DMS153 treated with DMSO at 0.1 percent for 48 hours (cell line): ENCODE measurements around the gene KIF13A.
"Not testable (repeated sequence)": the region's sequence is repeated elsewhere in the genome, so short reads cannot be mapped to it uniquely, and the experiment has no call there.

Experiments
- DNase-seq: peaks from one replicate; lab custom pipeline; 2025; ENCODE audit not compliant: unreplicated experiment; lab: John Stamatoyannopoulos, UW

Gene KIF13A

DNA sequence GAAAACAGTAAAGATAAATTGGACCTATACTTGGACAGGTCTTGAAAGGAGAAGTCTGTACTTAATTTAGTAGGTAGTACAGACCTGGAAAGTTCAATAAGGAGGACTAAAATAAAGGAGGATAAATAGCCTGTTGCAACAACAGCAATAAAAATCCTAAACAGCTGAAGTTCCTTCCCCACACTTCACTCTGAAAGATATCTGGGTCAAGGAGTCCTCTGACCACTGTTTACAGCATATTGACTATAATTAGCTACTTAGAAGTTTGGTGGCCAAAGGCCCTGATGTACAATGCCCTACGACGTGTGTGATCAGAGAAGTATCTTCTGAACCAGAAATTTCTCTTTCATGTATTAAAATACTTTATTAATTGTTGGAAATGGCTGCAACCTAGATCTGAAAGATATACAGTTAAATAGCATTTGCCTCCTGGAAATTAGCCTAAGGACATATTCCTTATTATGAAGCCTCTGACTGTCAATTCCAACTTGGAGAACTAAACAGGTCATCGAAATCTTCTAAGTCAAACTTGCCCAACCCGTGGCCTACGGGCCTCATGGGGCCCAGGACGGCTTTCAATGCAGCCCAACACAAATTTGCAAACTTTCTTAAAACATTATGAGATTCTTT is 82.8 kb downstream of the KIF13A start:
- DNase-seq, result no peak

GRCh38 chr6:17902974-17903373 is 84.5 kb downstream of the KIF13A start:
- DNase-seq, result no peak

DNA sequence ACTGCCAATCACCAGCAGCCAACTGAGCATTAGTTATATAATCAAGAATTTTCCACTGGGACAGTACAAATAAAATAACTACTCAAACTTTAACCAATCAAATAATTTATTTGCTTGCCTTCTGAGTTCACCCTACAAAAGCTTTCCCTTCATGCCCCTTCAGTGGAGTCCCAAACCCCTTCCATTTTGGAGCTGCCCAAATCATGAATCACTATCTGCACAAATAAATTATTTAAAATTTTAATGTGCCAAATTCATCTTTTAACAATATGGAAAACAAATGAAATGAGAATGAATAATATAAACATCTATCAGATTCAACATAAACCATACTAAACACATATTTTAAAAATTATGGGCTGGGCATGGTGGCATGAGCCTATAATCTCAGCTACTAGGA is 85.9 kb downstream of the KIF13A start:
- DNase-seq, result no peak

DNA sequence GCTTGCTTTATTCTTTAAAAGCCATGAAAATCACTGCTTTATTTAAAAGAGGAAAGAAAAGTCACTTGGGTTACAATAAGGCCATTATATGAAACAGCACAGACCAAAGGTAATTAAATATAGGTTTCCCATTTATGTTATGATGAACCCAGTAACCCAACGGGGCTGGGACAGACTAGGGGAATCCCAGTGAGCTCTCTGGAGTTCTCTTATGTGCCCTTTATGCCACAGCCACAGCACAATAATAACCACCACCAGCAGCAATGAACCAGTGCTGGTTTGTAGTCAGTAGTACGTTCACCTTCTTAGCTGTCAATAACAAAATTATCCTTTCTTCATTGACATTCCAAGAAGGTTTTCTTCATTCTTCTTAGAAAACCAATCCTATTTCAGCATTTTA is 87.4 kb downstream of the KIF13A start:
- no peak for DNase-seq

- DNase-seq, result no peak
These were observed 87.9 kb downstream of the KIF13A start for GRCh38 chr6:17899491-17899890.

GRCh38 chr6:17897681-17898080 is 89.8 kb downstream of the KIF13A start:
- DNase-seq, result no peak

DNA sequence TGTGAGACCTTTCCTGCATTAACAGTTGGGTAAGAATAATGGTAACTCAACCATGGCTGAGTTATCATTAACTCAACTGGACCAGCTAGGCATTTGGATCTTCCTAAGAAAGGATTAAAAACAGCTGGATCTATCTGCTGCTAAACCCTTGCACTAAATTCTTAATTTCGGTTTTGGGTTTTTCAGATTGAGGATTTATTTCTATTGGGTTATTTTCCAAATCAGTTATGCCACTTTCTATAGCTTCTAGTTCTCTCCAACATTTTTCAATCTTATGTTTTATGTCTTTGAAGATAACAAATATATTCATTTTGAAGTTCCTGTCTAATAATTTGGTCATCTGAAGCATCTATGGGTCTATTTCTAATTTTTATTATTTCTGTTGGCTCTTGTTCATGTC is 92.5 kb downstream of the KIF13A start:
- DNase-seq, result no peak

DNA sequence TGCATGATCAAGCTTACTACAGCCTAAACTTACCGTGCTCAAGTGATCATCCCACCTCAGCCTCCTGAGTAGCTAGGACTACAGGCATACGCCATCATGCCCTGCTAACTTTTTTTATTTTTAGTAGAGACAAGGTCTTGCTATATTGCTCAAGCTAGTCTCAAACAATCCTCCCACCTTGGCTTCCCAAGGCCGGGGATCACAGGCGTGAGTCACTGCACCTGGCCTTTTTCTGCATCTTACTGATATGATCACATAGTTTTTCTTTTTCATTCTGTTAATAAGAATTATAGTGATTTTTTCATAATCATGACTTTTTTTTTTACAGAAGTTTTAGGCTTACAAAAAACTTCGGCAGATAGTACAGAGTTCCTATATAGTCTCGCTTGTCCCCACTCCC is 93.2 kb downstream of the KIF13A start:
- no peak for DNase-seq

- DNase-seq, result no peak
These were observed 95.2 kb downstream of the KIF13A start for GRCh38 chr6:17892097-17892686.

- DNase-seq, result no peak
These were observed 97.1 kb downstream of the KIF13A start for GRCh38 chr6:17890309-17890708.

DNA sequence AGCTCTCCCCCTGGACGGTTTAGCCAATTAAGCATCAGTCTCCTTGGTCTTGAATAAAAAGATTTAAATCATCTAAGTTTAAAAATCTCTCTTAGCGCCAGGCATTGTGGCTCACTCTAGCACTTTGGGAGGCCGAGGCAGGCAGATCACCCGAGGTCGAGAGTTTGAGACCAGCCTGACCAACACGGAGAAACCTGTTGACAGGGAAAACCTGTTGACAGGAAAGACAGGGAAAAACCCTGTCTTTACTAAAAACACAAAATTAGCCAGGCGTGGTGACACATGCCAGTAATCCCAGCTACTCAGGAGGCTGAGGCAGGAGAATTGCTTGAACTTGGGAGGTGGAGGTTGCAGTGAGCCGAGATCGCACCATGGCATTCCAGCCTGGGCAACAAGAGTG is 97.7 kb downstream of the KIF13A start:
- DNase-seq, result not testable (repeated sequence)

DNA sequence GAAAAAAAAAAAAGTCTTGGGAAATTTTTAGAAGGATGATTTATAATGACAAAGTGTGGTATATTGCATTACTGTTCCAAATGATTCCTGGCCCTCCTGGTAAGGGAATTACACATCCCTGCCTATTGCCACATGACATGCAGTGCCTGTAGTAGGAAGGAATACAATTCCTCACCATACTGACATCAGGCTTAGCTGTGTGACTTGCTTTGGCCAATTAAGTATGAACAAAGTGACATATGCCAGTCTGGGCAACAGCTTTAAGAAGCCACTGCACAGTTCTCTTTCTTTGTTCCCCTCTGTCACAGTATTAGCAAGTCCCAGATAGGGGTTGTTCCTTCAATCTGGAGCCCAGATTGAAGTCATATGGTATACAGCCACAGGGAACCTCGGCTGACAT is 100.5 kb downstream of the KIF13A start:
- DNase-seq, result no peak

DNA sequence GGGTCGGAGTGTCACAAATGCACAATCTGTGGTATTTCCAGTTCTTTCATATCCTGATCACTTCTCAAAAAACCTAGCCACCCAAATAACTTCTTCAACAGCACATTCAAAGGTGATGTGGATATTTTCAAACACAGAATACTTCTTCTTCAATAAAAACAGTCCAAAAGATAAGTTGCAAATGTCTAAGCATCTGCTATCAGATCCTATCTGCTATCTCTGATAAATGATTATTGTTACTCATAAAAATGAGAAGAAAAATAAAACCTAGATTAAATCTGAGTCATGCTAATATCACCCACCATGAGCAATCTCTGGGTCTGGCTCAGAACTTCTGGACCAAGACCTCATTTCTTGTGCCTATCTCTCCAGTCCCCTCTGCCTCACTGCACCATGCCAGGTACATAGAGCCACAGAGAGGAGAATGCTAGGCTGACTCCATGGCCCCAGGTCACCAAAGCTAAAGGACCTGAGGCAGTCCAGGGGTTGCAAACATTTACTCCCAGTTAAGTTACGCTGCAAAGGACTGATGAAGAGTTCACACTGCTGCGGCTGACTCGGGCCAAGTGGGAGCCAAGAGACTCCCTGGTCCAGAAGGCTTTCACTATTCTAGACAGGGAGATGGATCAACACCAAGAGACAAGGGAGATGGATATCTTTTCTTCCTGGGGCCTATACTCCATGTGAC is 101.4 kb downstream of the KIF13A start:
- DNase-seq, result no peak

GRCh38 chr6:17884498-17885478 is 102.6 kb downstream of the KIF13A start:
- DNase-seq, result no peak

GRCh38 chr6:17883665-17884497 is 103.6 kb downstream of the KIF13A start:
- no peak for DNase-seq

DNA sequence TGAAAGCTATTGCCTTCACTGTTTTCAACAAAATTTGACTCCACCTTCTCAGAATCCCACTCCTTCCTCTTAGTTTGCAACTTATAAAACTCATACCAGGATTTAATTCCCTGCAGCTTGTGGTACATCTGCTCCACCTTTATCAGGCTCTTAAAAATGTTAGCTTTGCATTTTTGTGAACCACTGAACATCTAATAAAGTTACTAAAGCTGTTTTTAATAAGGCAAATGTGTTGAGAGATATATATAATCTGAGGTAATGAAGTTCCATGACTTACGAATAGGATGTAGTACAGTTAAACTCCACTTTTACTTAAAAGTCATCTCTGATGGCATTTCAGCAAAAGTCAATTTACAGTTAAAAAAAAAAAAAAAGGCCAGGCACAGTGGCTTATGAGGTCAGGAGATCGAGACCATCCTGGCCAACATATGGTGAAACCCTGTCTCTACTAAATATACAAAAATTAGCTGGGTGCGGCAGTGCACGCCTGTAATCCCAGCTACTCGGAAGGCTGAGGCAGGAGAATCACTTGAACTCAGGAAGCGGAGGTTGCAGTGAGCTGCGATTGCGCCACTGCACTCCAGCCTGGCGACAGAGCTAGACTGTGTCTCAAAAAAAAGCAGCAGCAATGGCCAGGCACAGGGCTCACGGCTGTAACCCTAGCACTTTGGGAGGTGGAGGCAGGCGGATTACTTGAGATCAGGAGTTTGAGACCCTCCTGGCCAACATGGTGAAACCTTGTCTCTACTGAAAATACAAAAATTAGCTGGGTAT is 106.2 kb downstream of the KIF13A start:
- DNase-seq, result no peak

- no peak for DNase-seq
These were observed 108.3 kb downstream of the KIF13A start for GRCh38 chr6:17879184-17879583.

GRCh38 chr6:17878734-17879133 is 108.7 kb downstream of the KIF13A start:
- no peak for DNase-seq

GRCh38 chr6:17877895-17878440 is 109.5 kb downstream of the KIF13A start:
- DNase-seq, result no peak
